OCI-LY7 (cell line): Measurements from ENCODE around the gene ARSK. TPM values are rescaled to one million over a fixed set of nuclear protein-coding genes. Genes with fewer than 3 reads are reported as not detected.

Source experiments
- BruUV-seq: library from RNA; stranded (reverse); fragments of 400-500 nt; replicated peaks from 2 replicates; lab custom pipeline; 2021; lab: Mats Ljungman, UMichigan
- CTCF ChIA-PET: fragments of 300-600 bp; sonication (Branson Sonifier 250); formaldehyde crosslinking; loops from one replicate; lab custom pipeline; 2022; ENCODE audit warnings: antibody characterized with exemption; ENCODE audit not compliant: unreplicated experiment; lab: Charles Lee
- POLR2A ChIA-PET: fragments of 300-600 bp; sonication (Branson Sonifier 250); formaldehyde crosslinking; loops from one replicate; lab custom pipeline; 2022; ENCODE audit warnings: antibody characterized with exemption; lab: Charles Lee
- DNase-seq: peaks from one replicate; pipeline ENCODE4 v3.0.0-alpha.2; 2015; ENCODE audit warnings: low spot score
- H2AFZ ChIP-seq: fragments of 200-600 bp; sonication (generic), shearing (Covaris generic); 2 replicates; pipeline ENCODE4 v1.6.1; 2014; ENCODE audit warnings: mild to moderate bottlenecking, antibody characterized with exemption, low read length, moderate library complexity
- H3K27ac ChIP-seq: fragments of 200-600 bp; sonication (generic); 2 replicates; pipeline ENCODE4 v1.5.1; 2014; ENCODE audit warnings: mixed run types, low read depth, mild to moderate bottlenecking, moderate library complexity, low read length, inconsistent platforms; ENCODE audit not compliant: poor library complexity, severe bottlenecking
- H3K36me3 ChIP-seq: fragments of 200-600 bp; sonication (generic); 2 replicates; pipeline ENCODE4 v1.6.1; 2014; ENCODE audit warnings: mild to moderate bottlenecking, antibody characterized with exemption, low read length, moderate library complexity, mixed read lengths; ENCODE audit not compliant: insufficient read depth
- H3K4me1 ChIP-seq: fragments of 200-600 bp; sonication (generic); 2 replicates; pipeline ENCODE4 v1.5.1; 2014; ENCODE audit warnings: mild to moderate bottlenecking, low read length; ENCODE audit not compliant: insufficient read depth, poor library complexity, severe bottlenecking
- H3K4me2 ChIP-seq: fragments of 200-600 bp; sonication (generic); 2 replicates; pipeline ENCODE4 v1.6.1; 2014; ENCODE audit warnings: mild to moderate bottlenecking, low read length
- H3K4me3 ChIP-seq: fragments of 200-600 bp; sonication (generic); 2 replicates; pipeline ENCODE4 v1.5.1; 2014; ENCODE audit warnings: mild to moderate bottlenecking, low read depth, low read length; ENCODE audit not compliant: poor library complexity, severe bottlenecking
- H3K79me2 ChIP-seq: fragments of 200-600 bp; sonication (generic); 2 replicates; pipeline ENCODE4 v1.6.1; 2016; ENCODE audit warnings: low read depth, mild to moderate bottlenecking, low read length, moderate library complexity, mixed read lengths; ENCODE audit not compliant: insufficient read depth
- H3K9me2 ChIP-seq: fragments of 200-600 bp; sonication (generic); 2 replicates; pipeline ENCODE4 v1.6.1; 2016; ENCODE audit warnings: mild to moderate bottlenecking, low read length, mixed read lengths; ENCODE audit not compliant: insufficient read depth
- H3K9me3 ChIP-seq: fragments of 200-600 bp; sonication (generic); 2 replicates; pipeline ENCODE4 v1.6.1; 2014; ENCODE audit warnings: mild to moderate bottlenecking, mixed run types, low read length, mixed read lengths
- H4K20me1 ChIP-seq: fragments of 200-600 bp; sonication (generic); 2 replicates; pipeline ENCODE4 v1.6.1; 2014; ENCODE audit warnings: mild to moderate bottlenecking, antibody characterized with exemption, low read length, moderate library complexity, mixed read lengths; ENCODE audit not compliant: insufficient read depth
- CTCF ChIP-seq: fragments of 200-600 bp; sonication (generic); conservative IDR thresholded peaks from 2 replicates; pipeline ENCODE4 v1.5.1; 2014; ENCODE audit warnings: mild to moderate bottlenecking, antibody characterized with exemption, low read length, moderate library complexity, mixed read lengths
- EZH2phosphoT487 ChIP-seq: fragments of 200-600 bp; sonication (generic); IDR thresholded peaks from 2 replicates; pipeline ENCODE4 v1.6.1; 2018; ENCODE audit warnings: low read depth, borderline replicate concordance, mild to moderate bottlenecking, mixed run types, antibody characterized with exemption, low read length, moderate library complexity, mixed read lengths
- intact Hi-C: fragments of 100-400 bp; cut with micrococcal nuclease; formaldehyde crosslinking; loops from one replicate; pipeline ENCODE4 v1.10.0; 2022; ENCODE audit not compliant: unreplicated experiment
- total RNA-seq, 2 experiments: library from RNA; depleted of rRNA in 1 of 2; stranded (reverse); fragments of >200 nt in 1 of 2; shearing (Covaris generic) in 1 of 2; gene quantifications; 2 replicates each; pipeline ENCODE4 v1.2.3, GENCODE V29; 2014 to 2022

ARSK gene
- total RNA-seq, 2 experiments from 2014 or later, result 5.2 to 5.9 TPM

GRCh38 chr5:95531491-95531890, 23.4 kb upstream of the ARSK start:
- H3K36me3 ChIP-seq, result peaks cover 86% of the 10 kb centered on the region
- intact Hi-C loops, result no loop called here
- POLR2A ChIA-PET, result interaction anchor here (1.4 to 2.0 kb wide), 3 partner anchors 10 to 16 kb away, joined by 4 to 8 read pairs (median 6); no protein-coding TSS in a partner anchor

GRCh38 chr5:95532415-95532814, 22.5 kb upstream of the ARSK start:
- no TSS peak for BruUV-seq
- intact Hi-C loops, result no loop called here
- Histone ChIP-seq H3K4me3 (no peak overlapping the region), H3K36me3 (peaks cover 86% of the 10 kb centered on the region), H3K4me1 (peaks cover 7% of the 10 kb centered on the region), H2AFZ (no peak overlapping the region), H3K9me2 (no peaks in the 10 kb centered on the region), H3K4me2 (no peak overlapping the region), H4K20me1 (no peaks in the 10 kb centered on the region), H3K27ac (no peak overlapping the region), H3K79me2 (no peaks in the 10 kb centered on the region), H3K9me3 (no peaks in the 10 kb centered on the region)
- ChIA-PET CTCF (no interaction called here), POLR2A (interaction anchor here (0.6 to 2.0 kb wide), 5 partner anchors 9 to 41 kb away, joined by 4 to 8 read pairs (median 5); no protein-coding TSS in a partner anchor)
- DNase-seq, result no peak
- TF ChIP-seq CTCF (no peak), EZH2phosphoT487 (no peak)

More at GRCh38 chr5:95531491-95531890, 23.4 kb upstream of the ARSK start:
- Histone ChIP-seq H3K79me2 (no peaks in the 10 kb centered on the region), H3K9me2 (no peaks in the 10 kb centered on the region), H3K27ac (no peak overlapping the region), H3K4me3 (no peak overlapping the region), H4K20me1 (no peaks in the 10 kb centered on the region), H3K4me2 (no peak overlapping the region), H3K4me1 (peaks cover 7% of the 10 kb centered on the region), H3K9me3 (no peaks in the 10 kb centered on the region), H2AFZ (no peak overlapping the region)
- no peak for DNase-seq
- no peak for TF ChIP-seq CTCF
- no peak for TF ChIP-seq EZH2phosphoT487
- no TSS peak for BruUV-seq
- CTCF ChIA-PET, result no interaction called here

- no peaks in the 10 kb centered on the region for H3K79me2 ChIP-seq
- ChIA-PET CTCF (no interaction called here), POLR2A (interaction anchor here (0.7 to 1.7 kb wide), 5 partner anchors 8 to 924 kb away, joined by 3 to 8 read pairs (median 3); no protein-coding TSS in a partner anchor)
- H4K20me1 ChIP-seq, result no peaks in the 10 kb centered on the region
- H3K9me3 ChIP-seq, result no peaks in the 10 kb centered on the region
- no peaks in the 10 kb centered on the region for H3K9me2 ChIP-seq
- no peak overlapping the region for H2AFZ ChIP-seq
- H3K27ac ChIP-seq, result no peak overlapping the region
- no peak for DNase-seq
- H3K36me3 ChIP-seq, result peaks cover 85% of the 10 kb centered on the region
- H3K4me3 ChIP-seq, result no peak overlapping the region
- intact Hi-C loops, result no loop called here
- H3K4me2 ChIP-seq, result no peak overlapping the region
- no TSS peak for BruUV-seq
- TF ChIP-seq CTCF, result no peak
- TF ChIP-seq EZH2phosphoT487, result no peak
- H3K4me1 ChIP-seq, result peaks cover 7% of the 10 kb centered on the region
Observed at GRCh38 chr5:95533106-95533505, 21.8 kb upstream of the ARSK start.
